Left lung (tissue), 10 donors: ENCODE data around the gene STING1. TPM values are rescaled to one million over a fixed set of nuclear protein-coding genes. Genes with fewer than 3 reads are reported as not detected.
A peak's percentile ranks its signal among the peaks of the same experiment; 100 is the strongest.
"Not testable (repeated sequence)": the region's sequence is repeated elsewhere in the genome, so short reads cannot be mapped to it uniquely, and the experiment has no call there.

Experiments
- ATAC-seq: fragments of 200-7000 bp; cut with Tn5 transposase; one replicate; pipeline ENCODE4 v1.9.1; 2020; ENCODE audit warnings: moderate library complexity
- DNase-seq, 4 donors: peaks; one replicate each; pipeline ENCODE4 v3.0.0-alpha.2; 2013 to 2020
- H3K27ac ChIP-seq, 2 donors: fragments of 200-600 bp; sonication (generic) in 1 of 2; one replicate each; pipeline versions ENCODE4 v1.5.0 to v1.8.0; 2020 to 2021
- H3K27me3 ChIP-seq, 2 donors: fragments of 200-600 bp; sonication (generic) in 1 of 2; one replicate each; pipeline versions ENCODE4 v1.5.0 to v1.8.0; 2020 to 2021
- H3K36me3 ChIP-seq, 2 donors: fragments of 200-600 bp; sonication (generic) in 1 of 2; one replicate each; pipeline versions ENCODE4 v1.5.0 to v1.8.0; 2020 to 2021
- H3K4me1 ChIP-seq, 2 donors: fragments of 200-600 bp; one replicate each; pipeline ENCODE4 v1.8.0; 2021
- H3K4me3 ChIP-seq, 2 donors: fragments of 200-600 bp; sonication (generic) in 1 of 2; one replicate each; pipeline versions ENCODE4 v1.5.0 to v1.8.0; 2020 to 2021; ENCODE audit warnings: mild to moderate bottlenecking in 1 of 2
- H3K9me3 ChIP-seq, 2 donors: fragments of 200-600 bp; sonication (generic) in 1 of 2; one replicate each; pipeline versions ENCODE4 v1.5.0 to v1.8.0; 2020 to 2021
- CTCF ChIP-seq, 2 donors: fragments of 200-600 bp; sonication (generic) in 1 of 2; IDR thresholded peaks; one replicate each; pipeline versions ENCODE4 v1.5.0 to v1.8.0; 2021; ENCODE audit warnings: antibody characterized with exemption in 2 of 2
- intact Hi-C, 2 donors: fragments of 100-400 bp; cut with DNase I; formaldehyde crosslinking; loops; one replicate each; pipeline versions ENCODE4 v1.11.2 to v1.14.2; 2022
- polyA plus RNA-seq, 6 donors: library from polyadenylated mRNA; unstranded; fragments of 120-200 nt; gene quantifications; one replicate each; pipeline ENCODE4 v1.2.1, GENCODE V29; 2013; ENCODE audit not compliant: insufficient read length in 6 of 6
- total RNA-seq, 2 donors: library from RNA; stranded (reverse); fragmentation: NEBNext Ultra II Directional; extraction: Animal tissue kit (Norgen Biotek cat#: 25700); gene quantifications; one replicate each; pipeline ENCODE4 v1.2.1, GENCODE V29; 2021
- donor health status: DM: no; HTN: yes; CAD: no.
- donor health status: DM: no; HTN: no; CAD: no.

The STING1 gene
- total and polyA plus RNA-seq, 8 donors: 64.3 to 105 (median 70.4) TPM

GRCh38 chr5:139514486-139514856 lies 31.9 kb upstream of the STING1 start:
- DNase-seq: no peak
- intact Hi-C loops: loop anchor here in 1 of 2 donors (5.0 kb wide), 1 partner anchor 92 kb away; no protein-coding TSS in a partner anchor

GRCh38 chr5:139513852-139514485 lies 31.4 kb upstream of the STING1 start:
- Histone ChIP-seq H3K27me3 (no peaks in the 10 kb centered on the region), H3K4me1 (peaks cover 4 to 24% of the 10 kb centered on the region in 2 donors), H3K4me3 (no peak overlapping the region), H3K36me3 (no peaks in the 10 kb centered on the region), H3K27ac (no peak overlapping the region), H3K9me3 (no peaks in the 10 kb centered on the region)
- TF ChIP-seq CTCF (IDR thresholded peaks at IDR 0.05): peak in 1 of 2 donors; percentile 20
- DNase-seq: no peak
- ATAC-seq: no peak
- intact Hi-C loops: loop anchor here in 1 of 2 donors (5.0 kb wide), 1 partner anchor 92 kb away; no protein-coding TSS in a partner anchor

More at GRCh38 chr5:139514486-139514856, 31.9 kb upstream of the STING1 start:
- ATAC-seq: no peak
- no peak for TF ChIP-seq CTCF (IDR thresholded peaks at IDR 0.05)
- Histone ChIP-seq H3K4me1 (peaks cover 4 to 24% of the 10 kb centered on the region in 2 donors), H3K4me3 (no peak overlapping the region), H3K9me3 (no peaks in the 10 kb centered on the region), H3K27me3 (no peaks in the 10 kb centered on the region), H3K36me3 (no peaks in the 10 kb centered on the region), H3K27ac (no peak overlapping the region)

GRCh38 chr5:139513434-139513833 lies 30.9 kb upstream of the STING1 start:
- intact Hi-C loops: loop anchor here in 1 of 2 donors (5.0 kb wide), 1 partner anchor 91 kb away; no protein-coding TSS in a partner anchor

GRCh38 chr5:139512786-139513390 lies 30.3 kb upstream of the STING1 start:
- ATAC-seq (no peak), DNase-seq (no peak)
- no peaks in the 10 kb centered on the region for H3K36me3 ChIP-seq
- no peak overlapping the region for H3K4me3 ChIP-seq
- TF ChIP-seq CTCF (IDR thresholded peaks at IDR 0.05): no peak
- intact Hi-C loops: loop anchor here in 1 of 2 donors (5.0 kb wide), 1 partner anchor 91 kb away; no protein-coding TSS in a partner anchor
- no peaks in the 10 kb centered on the region for H3K9me3 ChIP-seq
- H3K27me3 ChIP-seq: no peaks in the 10 kb centered on the region
- H3K27ac ChIP-seq: no peak overlapping the region
- peaks cover 4 to 15% of the 10 kb centered on the region in 2 donors for H3K4me1 ChIP-seq

More at GRCh38 chr5:139513434-139513833, 30.9 kb upstream of the STING1 start:
- peaks cover 4 to 19% of the 10 kb centered on the region in 2 donors for H3K4me1 ChIP-seq
- ATAC-seq (peak; percentile 88), DNase-seq (peak in 3 of 4 donors; percentile 75 to 92 (median 85))
- H3K36me3 ChIP-seq, H3K4me3 ChIP-seq, H3K9me3 ChIP-seq, H3K27ac ChIP-seq, H3K27me3 ChIP-seq: not testable (repeated sequence)
- TF ChIP-seq CTCF (IDR thresholded peaks at IDR 0.05): peak; percentile 62 to 79

- H3K9me3 ChIP-seq, H3K4me1 ChIP-seq, H3K27ac ChIP-seq, H3K36me3 ChIP-seq, H3K4me3 ChIP-seq, ATAC-seq, H3K27me3 ChIP-seq, DNase-seq, intact Hi-C loops: not testable (repeated sequence)
Observed at GRCh38 chr5:139504722-139505121, 22.2 kb upstream of the STING1 start.

GRCh38 chr5:139503879-139504278 lies 21.3 kb upstream of the STING1 start:
- H3K9me3 ChIP-seq, intact Hi-C loops, DNase-seq: not testable (repeated sequence)

GRCh38 chr5:139503036-139503817 lies 20.7 kb upstream of the STING1 start:
- DNase-seq, ATAC-seq, H3K27me3 ChIP-seq, H3K9me3 ChIP-seq, H3K36me3 ChIP-seq, H3K27ac ChIP-seq, intact Hi-C loops, H3K4me3 ChIP-seq, H3K4me1 ChIP-seq: not testable (repeated sequence)

More at GRCh38 chr5:139503879-139504278, 21.3 kb upstream of the STING1 start:
- H3K27me3 ChIP-seq, H3K27ac ChIP-seq, ATAC-seq, H3K4me1 ChIP-seq, H3K36me3 ChIP-seq, H3K4me3 ChIP-seq: not testable (repeated sequence)
